ENCODE measurements around the gene ATP2C2. TPM values are rescaled to one million over a fixed set of nuclear protein-coding genes. Genes with fewer than 3 reads are reported as not detected.

Gene ATP2C2
- total RNA-seq, 2 experiments from 2014 or later, result not detected

- peaks cover 58% of the 10 kb centered on the region for H3K36me3 Mint-ChIP-seq (ENCODE audit: low read depth)
- no peak for ATAC-seq (ENCODE audit: poor library complexity)
These were observed 129.9 kb downstream of the ATP2C2 start for GRCh38 chr16:84498223-84498610.

DNA sequence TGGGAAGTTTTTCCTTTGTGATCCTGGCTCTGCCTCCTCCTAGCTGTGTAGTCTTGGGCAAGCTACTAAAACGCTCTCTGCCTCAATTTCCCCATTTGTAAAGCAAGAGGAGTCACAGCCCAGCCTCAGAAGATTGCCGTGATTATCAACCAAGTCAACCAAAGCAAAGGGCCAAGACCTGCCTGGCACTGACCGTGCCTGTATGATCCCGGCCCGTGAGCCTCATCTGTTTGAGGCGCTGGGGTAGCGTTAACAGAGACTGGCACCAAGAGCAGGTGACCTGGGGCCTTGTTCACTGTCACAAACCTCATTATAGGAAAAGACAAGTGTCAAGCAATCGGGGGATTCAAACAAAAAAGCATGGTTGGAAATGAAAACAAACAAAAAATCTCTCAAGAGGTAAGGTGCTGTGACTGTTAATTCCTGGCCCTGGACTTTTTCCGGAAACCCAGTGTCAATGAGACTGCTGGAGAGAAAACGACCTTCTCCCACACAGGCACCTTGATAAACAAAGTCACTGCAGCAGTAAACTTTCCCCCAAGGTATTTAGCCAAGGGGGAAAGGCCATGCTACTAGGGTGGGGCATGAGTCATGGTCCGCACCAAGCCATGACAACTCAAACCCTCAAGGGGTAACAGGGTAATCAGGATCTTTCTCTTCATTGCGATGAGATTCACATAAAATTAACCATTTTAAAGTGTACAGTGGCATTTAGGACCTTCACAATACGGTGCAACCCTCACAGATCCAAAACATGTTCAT, 130.7 kb downstream of the ATP2C2 start:
- ATAC-seq (ENCODE audit: poor library complexity) (no peak), DNase-seq (no peak)
- H3K27me3 ChIP-seq (ENCODE audit: control insufficient read depth in 1 of 2, insufficient read depth in 2 of 2, low read length in 2 of 2), result no peaks in the 10 kb centered on the region
- Mint-ChIP-seq H3K27me3 (no peaks in the 10 kb centered on the region), H3K36me3 (ENCODE audit: low read depth) (peaks cover 50% of the 10 kb centered on the region), H3K27ac (no peak overlapping the region), H3K9me3 (no peaks in the 10 kb centered on the region), H3K4me3 (no peak overlapping the region), H3K4me1 (ENCODE audit: low read depth) (peaks cover 16% of the 10 kb centered on the region)
- intact Hi-C loops (cut with DNase I, micrococcal nuclease), result no loop called here
- TF ChIP-seq CTCF (IDR thresholded peaks at IDR 0.05), result no peak
- ChIA-PET CTCF (no interaction called here), POLR2A (no interaction called here)
- no peak overlapping the region for H3K4me3 ChIP-seq (ENCODE audit: low read length)
- H3K4me1 ChIP-seq (ENCODE audit: insufficient read depth, low read length), result peaks cover 9% of the 10 kb centered on the region
- no peak overlapping the region for H3K27ac ChIP-seq (ENCODE audit: low read depth in 1 of 2, low read length in 2 of 2)
- H3K36me3 ChIP-seq (ENCODE audit: insufficient read depth, low read length), result peaks cover 37% of the 10 kb centered on the region
- no peaks in the 10 kb centered on the region for H3K9me3 ChIP-seq (ENCODE audit: control insufficient read depth in 1 of 2, insufficient read depth in 1 of 2, low read length in 2 of 2)

More at GRCh38 chr16:84498223-84498610, 129.9 kb downstream of the ATP2C2 start:
- H3K4me1 Mint-ChIP-seq (ENCODE audit: low read depth), result peaks cover 8% of the 10 kb centered on the region
- no peak overlapping the region for H3K27ac Mint-ChIP-seq
- Histone ChIP-seq H3K4me3 (ENCODE audit: low read length) (no peak overlapping the region), H3K9me3 (ENCODE audit: control insufficient read depth in 1 of 2, insufficient read depth in 1 of 2, low read length in 2 of 2) (peaks cover 0 to 6% of the 10 kb centered on the region in 2 experiments), H3K27me3 (ENCODE audit: control insufficient read depth in 1 of 2, insufficient read depth in 2 of 2, low read length in 2 of 2) (no peaks in the 10 kb centered on the region), H3K27ac (ENCODE audit: low read depth in 1 of 2, low read length in 2 of 2) (no peak overlapping the region), H3K4me1 (ENCODE audit: insufficient read depth, low read length) (peaks cover under 1% of the 10 kb centered on the region), H3K36me3 (ENCODE audit: insufficient read depth, low read length) (peaks cover 44% of the 10 kb centered on the region)
- intact Hi-C loops (cut with DNase I, micrococcal nuclease), result no loop called here
- TF ChIP-seq CTCF (IDR thresholded peaks at IDR 0.05), result no peak
- ChIA-PET POLR2A (no interaction called here), CTCF (interaction anchor here (1.1 kb wide), 1 partner anchor 8 kb away, joined by 3 read pairs; no protein-coding TSS in a partner anchor)
- no peak overlapping the region for H3K4me3 Mint-ChIP-seq
- DNase-seq, result peak in 1 of 14 experiments; percentile 14
- H3K9me3 Mint-ChIP-seq, result peaks cover under 1% of the 10 kb centered on the region
- H3K27me3 Mint-ChIP-seq, result no peaks in the 10 kb centered on the region

DNA sequence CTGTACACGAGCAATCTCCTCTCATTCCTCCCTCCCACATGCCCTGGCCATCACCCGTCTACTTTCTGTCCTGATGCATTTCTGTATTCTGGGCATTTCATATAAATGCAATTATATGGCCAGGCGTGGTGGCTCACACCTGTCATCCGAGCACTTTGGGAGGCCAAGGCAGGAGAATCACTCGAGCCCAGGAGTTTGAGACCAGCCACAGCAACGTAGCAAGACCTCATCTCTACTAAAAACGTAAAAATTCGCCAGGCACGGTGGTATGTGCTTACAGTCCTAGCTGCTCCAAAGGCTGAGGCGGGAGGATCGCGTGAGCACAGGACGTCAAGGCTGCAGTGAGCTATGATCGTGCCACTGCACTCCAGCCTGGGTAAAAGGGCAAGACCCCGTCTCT, 131.3 kb downstream of the ATP2C2 start:
- no peak overlapping the region for H3K4me3 Mint-ChIP-seq
- no peaks in the 10 kb centered on the region for H3K9me3 ChIP-seq (ENCODE audit: control insufficient read depth in 1 of 2, insufficient read depth in 1 of 2, low read length in 2 of 2)
- H3K27me3 ChIP-seq (ENCODE audit: control insufficient read depth in 1 of 2, insufficient read depth in 2 of 2, low read length in 2 of 2), result no peaks in the 10 kb centered on the region
- peaks cover 14% of the 10 kb centered on the region for H3K4me1 ChIP-seq (ENCODE audit: insufficient read depth, low read length)
- H3K27me3 Mint-ChIP-seq, result no peaks in the 10 kb centered on the region
- peaks cover 22% of the 10 kb centered on the region for H3K4me1 Mint-ChIP-seq (ENCODE audit: low read depth)
- H3K36me3 ChIP-seq (ENCODE audit: insufficient read depth, low read length), result peaks cover 31% of the 10 kb centered on the region
- ChIA-PET CTCF (no interaction called here), POLR2A (no interaction called here)
- no peak overlapping the region for H3K4me3 ChIP-seq (ENCODE audit: low read length)
- no peak for ATAC-seq (ENCODE audit: poor library complexity)
- DNase-seq, result no peak
- no peak overlapping the region for H3K27ac ChIP-seq (ENCODE audit: low read depth in 1 of 2, low read length in 2 of 2)
- H3K36me3 Mint-ChIP-seq (ENCODE audit: low read depth), result peaks cover 44% of the 10 kb centered on the region
- H3K9me3 Mint-ChIP-seq, result no peaks in the 10 kb centered on the region
- TF ChIP-seq CTCF (IDR thresholded peaks at IDR 0.05), result no peak
- no peak overlapping the region for H3K27ac Mint-ChIP-seq
- intact Hi-C loops (cut with DNase I, micrococcal nuclease), result loop anchor here in 1 of 2 experiments (5.0 to 10.0 kb wide), 4 partner anchors 222 to 525 kb away; partner anchors contain the start of genes KIAA0513 and TAF1C

All from CD4-positive, alpha-beta T cell (primary cell).